OCI-LY1 (cell line): ENCODE measurements around the gene WNK2.

Experiments
- H2AFZ ChIP-seq: fragments of 200-600 bp; sonication (generic), shearing (Covaris generic); 2 replicates; pipeline ENCODE4 v1.6.0; 2014; ENCODE audit warnings: antibody characterized with exemption, mild to moderate bottlenecking, low read length
- H3F3A ChIP-seq: fragments of 200-600 bp; sonication (generic), shearing (Covaris generic); 2 replicates; pipeline ENCODE4 v1.6.0; 2014; ENCODE audit warnings: mild to moderate bottlenecking, antibody characterized with exemption, low read length, moderate library complexity; ENCODE audit not compliant: insufficient read depth
- H3K27ac ChIP-seq: fragments of 200-600 bp; sonication (generic); 2 replicates; pipeline ENCODE4 v1.5.1; 2014; ENCODE audit warnings: low read length, mixed run types, mild to moderate bottlenecking, low read depth; ENCODE audit not compliant: poor library complexity, severe bottlenecking
- H3K27me3 ChIP-seq: fragments of 200-600 bp; sonication (generic); 2 replicates; pipeline ENCODE4 v1.6.0; 2014; ENCODE audit warnings: antibody characterized with exemption, mild to moderate bottlenecking, low read length, moderate library complexity; ENCODE audit not compliant: insufficient read depth
- H3K36me3 ChIP-seq: fragments of 200-600 bp; sonication (generic); 2 replicates; pipeline ENCODE4 v1.6.1; 2014; ENCODE audit warnings: mild to moderate bottlenecking, antibody characterized with exemption, low read length, moderate library complexity, mixed read lengths; ENCODE audit not compliant: insufficient read depth
- H3K4me1 ChIP-seq: fragments of 200-600 bp; sonication (generic); 2 replicates; pipeline ENCODE4 v1.5.1; 2014; ENCODE audit warnings: mild to moderate bottlenecking, low read length, moderate library complexity; ENCODE audit not compliant: insufficient read depth, severe bottlenecking
- H3K4me2 ChIP-seq: fragments of 200-600 bp; sonication (generic), shearing (Covaris generic); 2 replicates; pipeline ENCODE4 v1.6.1; 2014; ENCODE audit warnings: low read length
- H3K4me3 ChIP-seq: fragments of 200-600 bp; sonication (generic); 2 replicates; pipeline ENCODE4 v1.5.1; 2014; ENCODE audit warnings: low read length, low read depth, mild to moderate bottlenecking, mixed read lengths; ENCODE audit not compliant: poor library complexity, severe bottlenecking
- H3K79me2 ChIP-seq: fragments of 200-600 bp; shearing (Covaris generic); 2 replicates; pipeline ENCODE4 v1.6.1; 2016; ENCODE audit warnings: mixed run types, low read length, mixed read lengths; ENCODE audit not compliant: insufficient read depth
- H3K9ac ChIP-seq: fragments of 200-600 bp; sonication (generic), shearing (Covaris generic); 2 replicates; pipeline ENCODE4 v1.6.1; 2014; ENCODE audit warnings: mild to moderate bottlenecking, low read length, mixed read lengths
- H3K9me2 ChIP-seq: fragments of 200-600 bp; sonication (generic), shearing (Covaris generic); 2 replicates; pipeline ENCODE4 v1.6.1; 2014; ENCODE audit warnings: low read depth, mild to moderate bottlenecking, low read length, mixed read lengths
- H3K9me3 ChIP-seq: fragments of 200-600 bp; shearing (Covaris generic); 2 replicates; pipeline ENCODE4 v1.6.1; 2014; ENCODE audit warnings: low read length, mixed read lengths
- H4K20me1 ChIP-seq: fragments of 200-600 bp; sonication (generic), shearing (Covaris generic); 2 replicates; pipeline ENCODE4 v1.6.0; 2016; ENCODE audit warnings: mild to moderate bottlenecking, low read length; ENCODE audit not compliant: insufficient read depth
- CTCF ChIP-seq: fragments of 200-600 bp; sonication (generic), shearing (Covaris generic); IDR thresholded peaks from 2 replicates; pipeline ENCODE4 v1.5.1; 2017; ENCODE audit warnings: mild to moderate bottlenecking, antibody characterized with exemption, low read length, moderate library complexity, mixed read lengths
- EZH2 ChIP-seq: fragments of 200-600 bp; sonication (generic), shearing (Covaris generic); IDR thresholded peaks from 2 replicates; pipeline ENCODE4 v1.8.0; 2017; ENCODE audit warnings: borderline replicate concordance, mixed run types, mild to moderate bottlenecking, antibody characterized with exemption, low read length, moderate library complexity, mixed read lengths

WNK2 gene

GRCh38 chr9:93174976-93175375 lies 9.0 kb upstream of the WNK2 start:
- Histone ChIP-seq H3K27me3 (no peaks in the 10 kb centered on the region), H3K4me1 (peaks cover 16% of the 10 kb centered on the region), H3K4me3 (no peak overlapping the region), H3K36me3 (no peaks in the 10 kb centered on the region), H3K9me2 (no peaks in the 10 kb centered on the region), H4K20me1 (no peaks in the 10 kb centered on the region), H3K27ac (no peak overlapping the region), H2AFZ (no peak overlapping the region), H3F3A (no peaks in the 10 kb centered on the region), H3K9me3 (no peaks in the 10 kb centered on the region), H3K9ac (no peak overlapping the region), H3K79me2 (no peaks in the 10 kb centered on the region), H3K4me2 (no peak overlapping the region)
- TF ChIP-seq EZH2 = no peak
- TF ChIP-seq CTCF = no peak

- Histone ChIP-seq H3K4me1 (peaks cover 10% of the 10 kb centered on the region), H3K79me2 (no peaks in the 10 kb centered on the region), H3F3A (no peaks in the 10 kb centered on the region), H3K9me3 (no peaks in the 10 kb centered on the region), H3K4me2 (no peak overlapping the region), H3K4me3 (no peak overlapping the region), H2AFZ (no peak overlapping the region), H3K9ac (no peak overlapping the region), H3K27ac (no peak overlapping the region), H3K36me3 (no peaks in the 10 kb centered on the region), H3K27me3 (no peaks in the 10 kb centered on the region), H3K9me2 (no peaks in the 10 kb centered on the region), H4K20me1 (no peaks in the 10 kb centered on the region)
- no peak for TF ChIP-seq CTCF
- TF ChIP-seq EZH2 = no peak
Measured at GRCh38 chr9:93177676-93178075, 6.3 kb upstream of the WNK2 start.

GRCh38 chr9:93178851-93179786 lies 4.8 kb upstream of the WNK2 start:
- Histone ChIP-seq H3K4me1 (no peaks in the 10 kb centered on the region), H3K27me3 (no peaks in the 10 kb centered on the region), H2AFZ (no peak overlapping the region), H3K9me3 (no peaks in the 10 kb centered on the region), H3K9ac (no peak overlapping the region), H3K27ac (no peak overlapping the region), H3K4me3 (no peak overlapping the region), H3F3A (no peaks in the 10 kb centered on the region), H3K9me2 (no peaks in the 10 kb centered on the region), H3K79me2 (no peaks in the 10 kb centered on the region), H3K4me2 (no peak overlapping the region), H4K20me1 (no peaks in the 10 kb centered on the region), H3K36me3 (no peaks in the 10 kb centered on the region)
- TF ChIP-seq CTCF = no peak
- TF ChIP-seq EZH2 = no peak
